Tibial artery (tissue), 4 donors: Measurements from ENCODE around the gene SBNO2.

Experiments
- DNase-seq, 2 donors: peaks; one replicate each; pipeline ENCODE4 v3.0.0-alpha.2; 2019
- H3K27ac ChIP-seq, 2 donors: fragments of 200-600 bp; sonication (generic) in 1 of 2; 1 replicate in 1 of 2; 2 replicates in 1 of 2; pipeline ENCODE4 v1.5.1; 2018 to 2019; ENCODE audit warnings: mild to moderate bottlenecking in 1 of 2
- H3K27me3 ChIP-seq, 2 donors: fragments of 200-600 bp; sonication (generic) in 1 of 2; one replicate each; pipeline versions ENCODE4 v1.5.1 to v1.6.0; 2016 to 2019
- H3K36me3 ChIP-seq, 3 donors: fragments of 200-600 bp; sonication (generic) in 2 of 3; one replicate each; pipeline ENCODE4 v1.5.1; 2016 to 2019; ENCODE audit warnings: mild to moderate bottlenecking in 2 of 3
- H3K4me1 ChIP-seq, 4 donors: fragments of 200-600 bp; sonication (generic) in 2 of 4; 1 replicate in 3 of 4; 2 replicates in 1 of 4; pipeline ENCODE4 v1.5.1; 2016 to 2019
- H3K4me3 ChIP-seq, 2 donors: fragments of 200-600 bp; sonication (generic) in 1 of 2; 1 replicate in 1 of 2; 2 replicates in 1 of 2; pipeline ENCODE4 v1.5.1; 2018 to 2019; ENCODE audit warnings: mild to moderate bottlenecking in 2 of 2
- H3K9me3 ChIP-seq, 3 donors: fragments of 200-600 bp; sonication (generic) in 1 of 3; one replicate each; pipeline ENCODE4 v1.5.1; 2016 to 2019
- CTCF ChIP-seq, 2 experiments: fragments of 200-600 bp in 1 of 2; fragments of 450-650 bp in 1 of 2; IDR thresholded peaks; one replicate each; pipeline ENCODE4 v1.5.1; 2017 to 2019; ENCODE audit warnings: antibody characterized with exemption in 2 of 2, mild to moderate bottlenecking in 1 of 2, moderate library complexity in 1 of 2
- intact Hi-C: fragments of 100-400 bp; cut with DNase I; formaldehyde crosslinking; loops from one replicate; pipeline ENCODE4 v1.15.0; 2023; ENCODE audit warnings: low total_unique reads

Gene SBNO2

GRCh38 chr19:1145635-1146411 is 28.2 kb downstream of the SBNO2 start:
- Histone ChIP-seq H3K4me3 (no peak overlapping the region), H3K36me3 (peaks cover 13 to 86% (median 52%) of the 10 kb centered on the region in 3 donors), H3K9me3 (no peaks in the 10 kb centered on the region), H3K4me1 (peaks cover 0 to 7% (median 2%) of the 10 kb centered on the region in 4 donors), H3K27ac (no peak overlapping the region), H3K27me3 (no peaks in the 10 kb centered on the region)
- no peak for DNase-seq
- intact Hi-C loops: no loop called here
- no peak for TF ChIP-seq CTCF (IDR thresholded peaks at IDR 0.05)

DNA sequence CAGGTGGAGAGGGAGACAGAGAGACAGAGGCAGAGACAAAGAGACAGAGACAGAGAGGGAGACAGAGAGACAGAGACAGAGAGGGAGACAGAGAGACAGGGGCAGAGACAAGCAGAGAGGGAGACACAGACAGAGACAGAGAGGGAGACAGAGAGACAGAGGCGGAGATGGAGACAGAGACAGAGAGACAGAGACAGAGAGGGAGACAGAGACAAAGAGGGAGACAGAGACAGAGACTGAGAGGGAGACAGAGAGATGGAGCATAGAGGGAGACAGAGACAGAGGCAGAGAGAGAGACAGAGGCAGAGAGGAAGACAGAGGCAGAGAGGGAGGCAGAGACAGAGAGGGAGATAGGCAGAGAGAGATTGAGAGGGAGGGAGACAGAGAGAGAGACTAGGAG is 29.3 kb downstream of the SBNO2 start:
- intact Hi-C loops: no loop called here
- DNase-seq: no peak
- TF ChIP-seq CTCF (IDR thresholded peaks at IDR 0.05): no peak
- H3K9me3 ChIP-seq: no peaks in the 10 kb centered on the region
- no peak overlapping the region for H3K4me3 ChIP-seq
- no peak overlapping the region for H3K27ac ChIP-seq
- H3K27me3 ChIP-seq: no peaks in the 10 kb centered on the region
- H3K4me1 ChIP-seq: no peaks in the 10 kb centered on the region
- peaks cover 13 to 87% (median 51%) of the 10 kb centered on the region in 3 donors for H3K36me3 ChIP-seq

- no peak overlapping the region for H3K4me3 ChIP-seq
- H3K27me3 ChIP-seq: no peaks in the 10 kb centered on the region
- no peak for DNase-seq
- TF ChIP-seq CTCF (IDR thresholded peaks at IDR 0.05): no peak
- H3K27ac ChIP-seq: no peak overlapping the region
- H3K4me1 ChIP-seq: no peaks in the 10 kb centered on the region
- H3K36me3 ChIP-seq: peaks cover 13 to 87% (median 52%) of the 10 kb centered on the region in 3 donors
- no peaks in the 10 kb centered on the region for H3K9me3 ChIP-seq
- intact Hi-C loops: no loop called here
Observed at GRCh38 chr19:1143828-1144399, 30.2 kb downstream of the SBNO2 start.

GRCh38 chr19:1141944-1142343 is 32.1 kb downstream of the SBNO2 start:
- no peak for TF ChIP-seq CTCF (IDR thresholded peaks at IDR 0.05)
- Histone ChIP-seq H3K4me3 (no peak overlapping the region), H3K9me3 (no peaks in the 10 kb centered on the region), H3K27ac (no peak overlapping the region), H3K36me3 (peaks cover 10 to 83% (median 50%) of the 10 kb centered on the region in 3 donors), H3K4me1 (peaks cover 0 to under 1% (median 0%) of the 10 kb centered on the region in 4 donors), H3K27me3 (no peaks in the 10 kb centered on the region)
- intact Hi-C loops: no loop called here
- DNase-seq: no peak

- Histone ChIP-seq H3K9me3 (no peaks in the 10 kb centered on the region), H3K4me3 (no peak overlapping the region), H3K4me1 (peaks cover 0 to 15% (median 0%) of the 10 kb centered on the region in 4 donors), H3K27ac (no peak overlapping the region), H3K36me3 (peaks cover 8 to 77% (median 40%) of the 10 kb centered on the region in 3 donors), H3K27me3 (no peaks in the 10 kb centered on the region)
- no peak for TF ChIP-seq CTCF (IDR thresholded peaks at IDR 0.05)
- DNase-seq: no peak
- intact Hi-C loops: no loop called here
Observed at GRCh38 chr19:1140272-1141027, 33.6 kb downstream of the SBNO2 start.
